GM19452 (cell line): Measurements from ENCODE around the gene GALNT16.
"Not testable (repeated sequence)": the region's sequence is repeated elsewhere in the genome, so short reads cannot be mapped to it uniquely, and the experiment has no call there.

ENCODE experiments used
- ATAC-seq: cut with Tn5 transposase; IDR thresholded peaks from one replicate; pipeline ENCODE4 v1.9.1; 2021; ENCODE audit not compliant: unreplicated experiment

Gene GALNT16

GRCh38 chr14:69284170-69284569 is 24.2 kb downstream of the GALNT16 start:
- ATAC-seq: no peak

DNA sequence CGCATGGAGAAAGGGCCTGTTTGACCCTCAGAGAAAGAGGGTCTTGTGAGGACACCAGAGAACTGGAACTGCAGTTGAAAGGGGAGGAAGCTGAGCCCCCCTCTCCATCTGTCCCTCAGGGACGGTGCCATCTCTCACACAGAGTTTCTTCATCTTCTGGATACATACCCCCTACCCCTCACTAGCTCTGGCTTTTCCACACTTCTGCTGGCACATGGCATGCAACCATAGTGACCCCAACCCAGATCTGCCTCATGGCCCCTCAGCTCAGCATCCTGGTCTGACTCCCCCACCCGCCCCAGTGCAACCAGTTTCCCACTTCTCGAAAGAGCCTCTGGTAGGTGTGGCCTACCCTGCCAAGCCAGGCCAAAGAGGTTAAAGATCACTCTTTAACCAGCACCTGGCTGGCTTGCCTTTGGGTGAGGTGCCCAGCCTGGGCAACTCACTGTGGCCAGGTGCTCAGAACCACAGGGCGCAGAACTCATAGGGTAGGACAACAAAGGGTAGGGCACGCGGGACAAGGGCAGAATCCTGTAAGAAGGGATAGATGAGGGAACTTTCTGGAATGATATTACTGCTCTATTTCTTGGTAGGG is 25.8 kb downstream of the GALNT16 start:
- ATAC-seq: no peak

GRCh38 chr14:69287098-69288010 is 27.4 kb downstream of the GALNT16 start:
- ATAC-seq: no peak

GRCh38 chr14:69288011-69288771 is 28.2 kb downstream of the GALNT16 start:
- no peak for ATAC-seq

DNA sequence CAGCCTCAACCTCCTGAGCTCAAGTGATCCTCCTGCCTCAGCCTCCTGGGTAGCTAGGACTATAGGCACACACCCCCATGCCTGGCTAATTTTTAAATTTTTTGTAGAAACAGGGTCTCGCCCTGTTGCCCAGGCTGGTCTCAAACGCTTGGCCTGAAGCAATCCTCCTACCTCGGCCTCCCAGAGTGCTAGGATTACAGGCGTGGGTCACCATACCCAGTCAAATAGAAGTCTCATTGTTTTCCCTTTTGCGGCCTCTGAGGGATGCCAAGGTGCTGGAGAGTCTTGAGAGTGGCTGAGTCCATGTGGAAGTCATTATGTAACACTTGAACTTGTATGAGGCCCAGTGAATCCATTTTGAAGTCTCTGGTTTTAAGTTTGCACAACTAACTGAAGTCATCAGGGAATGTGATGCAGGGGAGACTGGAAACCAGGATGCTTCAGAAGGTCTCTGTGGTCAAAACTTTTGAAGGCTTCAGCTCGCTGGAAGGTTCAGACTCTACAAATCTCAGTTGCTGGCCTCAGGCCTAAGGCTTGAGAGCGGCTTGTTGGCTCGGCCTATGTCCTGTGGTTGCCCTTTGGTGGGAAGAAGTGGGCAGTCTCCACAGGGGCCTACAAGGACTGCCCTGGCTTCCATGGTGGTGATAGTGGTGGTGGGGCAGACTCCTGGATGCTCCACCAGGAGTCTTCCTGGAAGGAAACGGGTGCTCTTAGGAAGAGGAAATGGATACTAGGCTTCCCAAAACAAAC is 29.2 kb downstream of the GALNT16 start:
- ATAC-seq: no peak

- no peak for ATAC-seq
Observed at GRCh38 chr14:69289811-69290520, 30.0 kb downstream of the GALNT16 start.

DNA sequence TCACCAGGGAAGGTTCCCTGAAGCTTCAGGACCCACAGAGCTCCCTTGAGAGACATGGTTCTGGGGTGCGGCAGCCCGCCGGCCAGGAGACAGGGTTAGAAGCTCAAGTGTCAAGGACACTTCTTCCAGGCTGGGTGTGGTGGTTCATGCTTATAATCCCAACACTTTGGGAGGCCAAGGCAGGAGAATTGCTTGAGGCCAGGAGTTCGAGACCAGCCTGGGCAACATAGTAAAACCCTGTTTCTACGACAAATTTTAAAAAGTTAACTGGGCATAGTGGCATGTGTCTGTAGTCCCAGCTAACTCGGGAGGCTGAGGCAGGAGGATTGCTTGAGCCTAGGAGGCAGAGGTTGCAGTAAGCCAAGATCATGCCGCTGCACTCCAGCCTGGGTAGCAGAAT is 30.9 kb downstream of the GALNT16 start:
- not testable (repeated sequence) for ATAC-seq

DNA sequence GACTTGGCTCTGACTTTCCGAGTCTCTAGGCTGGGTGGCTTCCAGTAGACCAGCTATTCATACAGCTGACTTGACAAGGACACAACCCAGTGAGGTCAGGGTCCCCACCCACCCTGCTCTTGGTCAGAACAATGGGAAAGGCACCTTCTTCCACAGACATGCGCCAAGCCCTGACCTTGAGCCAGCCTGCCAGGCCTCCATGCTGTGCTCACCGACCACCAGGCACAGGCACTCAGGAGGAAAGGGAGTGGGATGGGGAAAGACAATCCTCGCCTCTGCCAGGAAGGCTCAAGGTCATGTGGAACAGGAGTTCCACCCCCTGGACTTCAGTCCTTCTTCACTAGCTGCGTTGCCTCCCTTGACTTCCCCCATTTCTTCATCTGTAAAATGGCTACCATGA is 31.4 kb downstream of the GALNT16 start:
- ATAC-seq: no peak

DNA sequence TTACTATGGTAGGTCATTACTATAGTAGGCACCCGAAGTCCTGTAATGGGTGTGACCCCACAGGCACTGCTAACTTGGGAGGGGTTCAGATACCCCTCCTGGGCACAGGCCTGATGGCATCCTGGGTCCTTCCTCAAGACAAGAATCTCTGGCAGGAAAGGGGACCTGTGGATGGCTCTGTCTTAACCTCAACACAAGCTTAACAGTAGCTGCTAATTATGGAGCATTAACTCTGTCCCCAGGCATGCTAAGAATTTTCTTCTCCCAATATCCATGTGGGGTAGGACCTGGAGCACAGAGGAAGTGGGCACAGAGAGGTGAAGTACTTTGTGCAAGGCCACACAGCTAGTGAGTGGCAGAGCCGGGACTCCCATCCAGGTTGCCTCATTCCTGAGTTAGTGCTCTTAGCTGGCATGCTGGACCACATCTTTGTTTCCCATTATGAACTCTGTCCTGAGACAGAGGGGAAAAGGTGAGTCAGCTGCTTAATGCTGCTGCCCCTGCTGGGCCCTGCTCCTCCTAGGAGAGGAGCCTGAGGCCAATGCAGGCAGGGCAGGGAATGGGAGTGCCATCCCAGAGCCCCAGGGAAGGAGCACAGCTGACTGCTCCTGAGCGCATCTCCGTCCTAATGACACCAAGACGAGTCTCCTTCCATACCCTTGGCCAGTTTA is 32.1 kb downstream of the GALNT16 start:
- no peak for ATAC-seq

- no peak for ATAC-seq
Observed at GRCh38 chr14:69298131-69299071, 38.4 kb downstream of the GALNT16 start.

- no peak for ATAC-seq
Observed at GRCh38 chr14:69299286-69300035, 39.5 kb downstream of the GALNT16 start.

DNA sequence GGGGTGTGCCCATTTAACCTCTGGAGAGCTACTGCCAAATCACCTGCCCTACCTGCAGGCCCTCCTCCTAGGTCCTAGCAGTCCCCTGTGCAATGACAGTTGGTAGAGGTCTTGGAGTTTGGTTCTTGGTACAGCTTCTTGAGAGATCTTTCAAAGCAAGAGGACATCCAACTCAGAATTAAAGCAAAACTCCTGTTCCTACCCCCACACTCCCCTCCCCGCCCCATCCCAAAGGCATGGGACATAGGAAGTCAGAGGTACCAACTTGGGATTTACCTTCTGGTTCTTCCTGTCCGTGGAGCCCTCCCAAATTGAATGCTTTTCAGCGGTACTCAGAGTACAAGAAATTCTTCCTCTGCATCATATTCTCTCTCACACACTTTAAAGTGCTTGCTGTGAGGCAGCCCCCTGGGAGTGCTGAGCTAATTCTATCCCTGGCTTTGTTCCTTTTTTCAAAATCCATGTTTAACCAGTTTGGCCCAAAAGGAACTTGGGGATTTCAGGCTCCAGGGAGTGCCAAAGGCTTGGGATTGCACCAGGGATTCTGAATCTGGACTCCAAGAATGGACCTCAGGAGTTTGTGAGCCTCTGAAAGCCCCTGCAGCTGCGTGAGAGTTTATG is 40.8 kb downstream of the GALNT16 start:
- ATAC-seq: no peak

- no peak for ATAC-seq
Observed at GRCh38 chr14:69303086-69303485, 43.1 kb downstream of the GALNT16 start.

GRCh38 chr14:69312608-69313007 is 52.6 kb downstream of the GALNT16 start:
- ATAC-seq: no peak

- no peak for ATAC-seq
Observed at GRCh38 chr14:69313176-69313575, 53.2 kb downstream of the GALNT16 start.

DNA sequence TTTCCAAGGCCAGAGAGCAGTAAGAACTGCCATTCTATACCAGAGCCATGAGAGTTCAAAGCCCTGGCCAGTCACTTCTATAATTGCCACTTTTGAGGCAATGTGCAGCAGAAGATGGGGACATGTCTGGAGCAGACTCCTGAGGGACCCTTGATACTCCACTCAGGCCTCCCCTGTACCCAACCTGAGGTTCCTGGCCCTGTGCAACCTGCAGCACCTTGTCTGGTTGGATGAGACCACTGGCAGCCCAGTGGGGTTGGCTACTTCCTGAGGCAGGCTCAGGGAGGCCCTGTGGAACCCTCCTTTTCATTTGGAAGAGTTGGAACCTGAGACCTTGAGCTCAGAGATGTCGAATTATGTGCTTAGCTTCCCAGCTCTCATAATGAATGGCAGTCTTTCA is 54.4 kb downstream of the GALNT16 start:
- ATAC-seq: no peak

GRCh38 chr14:69315301-69315700 is 55.3 kb downstream of the GALNT16 start:
- ATAC-seq: no peak
